Measurements from ENCODE around the gene RBFOX2. TPM values are rescaled to one million over a fixed set of nuclear protein-coding genes. Genes with fewer than 3 reads are reported as not detected.
A peak's percentile ranks its signal among the peaks of the same experiment; 100 is the strongest.
"Not testable (repeated sequence)": the region's sequence is repeated elsewhere in the genome, so short reads cannot be mapped to it uniquely, and the experiment has no call there.

Gene RBFOX2, protein sequence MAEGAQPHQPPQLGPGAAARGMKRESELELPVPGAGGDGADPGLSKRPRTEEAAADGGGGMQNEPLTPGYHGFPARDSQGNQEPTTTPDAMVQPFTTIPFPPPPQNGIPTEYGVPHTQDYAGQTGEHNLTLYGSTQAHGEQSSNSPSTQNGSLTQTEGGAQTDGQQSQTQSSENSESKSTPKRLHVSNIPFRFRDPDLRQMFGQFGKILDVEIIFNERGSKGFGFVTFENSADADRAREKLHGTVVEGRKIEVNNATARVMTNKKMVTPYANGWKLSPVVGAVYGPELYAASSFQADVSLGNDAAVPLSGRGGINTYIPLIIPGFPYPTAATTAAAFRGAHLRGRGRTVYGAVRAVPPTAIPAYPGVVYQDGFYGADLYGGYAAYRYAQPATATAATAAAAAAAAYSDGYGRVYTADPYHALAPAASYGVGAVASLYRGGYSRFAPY
- 200 TPM for total RNA-seq

- peaks cover 8 to 27% (median 18%) of the 10 kb centered on the region in 3 donors for H3K4me1 ChIP-seq (ENCODE audit: control insufficient read depth in 3 of 3, insufficient read depth in 3 of 3, low read length in 3 of 3)
- H3K9me3 ChIP-seq (ENCODE audit: control insufficient read depth in 3 of 3, low read length in 3 of 3), result no peaks in the 10 kb centered on the region
- peak within 1 kb of the TSS; percentile 77 for H3K27ac ChIP-seq (ENCODE audit: low read depth, low read length)
- H3K9ac ChIP-seq (ENCODE audit: low read depth in 1 of 3, low read length in 3 of 3), result peak within 1 kb of the TSS; percentile 80 to 89 (median 84)
- H3K27me3 ChIP-seq (ENCODE audit: control insufficient read depth in 3 of 3, insufficient read depth in 3 of 3, low read length in 3 of 3), result no peaks in the 10 kb centered on the region
- no peaks in the 10 kb centered on the region for H3K36me3 ChIP-seq (ENCODE audit: control insufficient read depth in 3 of 3, insufficient read depth in 3 of 3, low read length in 3 of 3)
- H3K4me3 ChIP-seq (ENCODE audit: low read length in 3 of 3), result peak within 1 kb of the TSS; percentile 85 to 88 (median 86)
Measured at GRCh38 chr22:36028646-36029405, at the start of gene RBFOX2. Gene RBFOX2, minus strand, starts transcription at chr22:36028824. Its CDS starts 399 bp downstream, at chr22:36028425.

- no peaks in the 10 kb centered on the region for H3K27me3 ChIP-seq (ENCODE audit: control insufficient read depth in 3 of 3, insufficient read depth in 3 of 3, low read length in 3 of 3)
- no peaks in the 10 kb centered on the region for H3K36me3 ChIP-seq (ENCODE audit: control insufficient read depth in 3 of 3, insufficient read depth in 3 of 3, low read length in 3 of 3)
- H3K4me3 ChIP-seq (ENCODE audit: low read length in 3 of 3), result no peak overlapping the region
- H3K27ac ChIP-seq (ENCODE audit: low read depth, low read length), result peak overlapping the region; percentile 20
- no peaks in the 10 kb centered on the region for H3K9me3 ChIP-seq (ENCODE audit: control insufficient read depth in 3 of 3, low read length in 3 of 3)
- H3K4me1 ChIP-seq (ENCODE audit: control insufficient read depth in 3 of 3, insufficient read depth in 3 of 3, low read length in 3 of 3), result peaks cover 0 to 6% (median 0%) of the 10 kb centered on the region in 3 donors
- H3K9ac ChIP-seq (ENCODE audit: low read depth in 1 of 3, low read length in 3 of 3), result no peak overlapping the region
Measured at GRCh38 chr22:36077271-36077670, 48.6 kb upstream of the RBFOX2 start.

GRCh38 chr22:36075724-36076123 is 47.1 kb upstream of the RBFOX2 start:
- Histone ChIP-seq H3K4me1 (ENCODE audit: control insufficient read depth in 3 of 3, insufficient read depth in 3 of 3, low read length in 3 of 3) (peaks cover 0 to 6% (median 0%) of the 10 kb centered on the region in 3 donors), H3K9ac (ENCODE audit: low read depth in 1 of 3, low read length in 3 of 3) (no peak overlapping the region), H3K9me3 (ENCODE audit: control insufficient read depth in 3 of 3, low read length in 3 of 3) (no peaks in the 10 kb centered on the region), H3K27ac (ENCODE audit: low read depth, low read length) (no peak overlapping the region), H3K27me3 (ENCODE audit: control insufficient read depth in 3 of 3, insufficient read depth in 3 of 3, low read length in 3 of 3) (no peaks in the 10 kb centered on the region), H3K36me3 (ENCODE audit: control insufficient read depth in 3 of 3, insufficient read depth in 3 of 3, low read length in 3 of 3) (no peaks in the 10 kb centered on the region), H3K4me3 (ENCODE audit: low read length in 3 of 3) (no peak overlapping the region)

- Histone ChIP-seq H3K9me3 (ENCODE audit: control insufficient read depth in 3 of 3, low read length in 3 of 3) (no peaks in the 10 kb centered on the region), H3K4me3 (ENCODE audit: low read length in 3 of 3) (no peak overlapping the region), H3K27me3 (ENCODE audit: control insufficient read depth in 3 of 3, insufficient read depth in 3 of 3, low read length in 3 of 3) (no peaks in the 10 kb centered on the region), H3K27ac (ENCODE audit: low read depth, low read length) (no peak overlapping the region), H3K36me3 (ENCODE audit: control insufficient read depth in 3 of 3, insufficient read depth in 3 of 3, low read length in 3 of 3) (no peaks in the 10 kb centered on the region), H3K9ac (ENCODE audit: low read depth in 1 of 3, low read length in 3 of 3) (no peak overlapping the region), H3K4me1 (ENCODE audit: control insufficient read depth in 3 of 3, insufficient read depth in 3 of 3, low read length in 3 of 3) (peaks cover 0 to 6% (median 0%) of the 10 kb centered on the region in 3 donors)
Measured at GRCh38 chr22:36075230-36075629, 46.6 kb upstream of the RBFOX2 start.

DNA sequence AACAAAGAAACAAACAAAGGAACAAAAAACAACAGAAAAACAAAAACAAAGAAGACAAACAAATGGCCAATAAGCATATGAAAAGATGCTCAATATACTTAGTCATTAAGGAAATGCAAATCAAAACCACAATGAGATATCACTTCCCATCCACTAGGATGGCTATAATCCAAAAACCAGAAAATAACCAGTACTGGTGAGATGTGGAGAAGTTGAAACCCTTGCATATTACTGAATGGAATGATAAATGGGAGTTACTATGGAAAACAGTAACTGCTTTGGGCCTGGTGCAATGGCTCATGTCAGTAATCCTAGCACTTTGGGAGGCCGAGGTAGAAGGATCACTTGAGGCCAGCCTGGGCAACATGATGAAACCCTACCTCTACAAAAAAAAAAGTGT is 44.9 kb upstream of the RBFOX2 start:
- H3K4me1 ChIP-seq (ENCODE audit: control insufficient read depth in 3 of 3, insufficient read depth in 3 of 3, low read length in 3 of 3), result peaks cover 0 to 6% (median 0%) of the 10 kb centered on the region in 3 donors
- H3K27me3 ChIP-seq (ENCODE audit: control insufficient read depth in 3 of 3, insufficient read depth in 3 of 3, low read length in 3 of 3), result no peaks in the 10 kb centered on the region
- H3K9me3 ChIP-seq (ENCODE audit: control insufficient read depth in 3 of 3, low read length in 3 of 3), result no peaks in the 10 kb centered on the region
- H3K27ac ChIP-seq (ENCODE audit: low read depth, low read length), result no peak overlapping the region
- H3K9ac ChIP-seq (ENCODE audit: low read depth in 1 of 3, low read length in 3 of 3), result no peak overlapping the region
- no peak overlapping the region for H3K4me3 ChIP-seq (ENCODE audit: low read length in 3 of 3)
- H3K36me3 ChIP-seq (ENCODE audit: control insufficient read depth in 3 of 3, insufficient read depth in 3 of 3, low read length in 3 of 3), result no peaks in the 10 kb centered on the region

GRCh38 chr22:36070645-36071044 is 42.0 kb upstream of the RBFOX2 start:
- H3K36me3 ChIP-seq (ENCODE audit: control insufficient read depth in 3 of 3, insufficient read depth in 3 of 3, low read length in 3 of 3); H3K27ac ChIP-seq (ENCODE audit: low read depth, low read length); H3K27me3 ChIP-seq (ENCODE audit: control insufficient read depth in 3 of 3, insufficient read depth in 3 of 3, low read length in 3 of 3); H3K9me3 ChIP-seq (ENCODE audit: control insufficient read depth in 3 of 3, low read length in 3 of 3); H3K9ac ChIP-seq (ENCODE audit: low read depth in 1 of 3, low read length in 3 of 3); H3K4me3 ChIP-seq (ENCODE audit: low read length in 3 of 3); H3K4me1 ChIP-seq (ENCODE audit: control insufficient read depth in 3 of 3, insufficient read depth in 3 of 3, low read length in 3 of 3): not testable (repeated sequence)

DNA sequence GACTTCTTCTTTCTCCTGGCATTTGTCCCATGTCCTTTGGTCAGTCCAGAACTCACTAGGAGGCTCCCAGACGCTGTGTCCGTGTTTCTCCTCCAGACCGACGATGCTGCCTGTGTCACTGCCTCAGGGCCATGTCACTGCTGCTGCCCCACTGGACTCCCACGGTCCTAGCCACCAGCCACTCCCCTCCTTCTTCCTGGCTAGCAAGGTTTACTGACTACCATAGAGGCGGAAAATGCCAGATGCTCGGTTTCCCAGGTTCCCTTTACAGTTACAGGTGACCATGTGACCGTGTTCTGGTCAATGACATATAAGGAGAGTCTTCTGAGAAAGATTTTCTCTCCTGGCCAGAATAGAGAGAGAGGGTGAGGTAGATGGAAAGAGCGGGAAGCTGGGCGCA is 40.7 kb upstream of the RBFOX2 start:
- H3K9me3 ChIP-seq (ENCODE audit: control insufficient read depth in 3 of 3, low read length in 3 of 3), result no peaks in the 10 kb centered on the region
- H3K27ac ChIP-seq (ENCODE audit: low read depth, low read length), result no peak overlapping the region
- no peaks in the 10 kb centered on the region for H3K27me3 ChIP-seq (ENCODE audit: control insufficient read depth in 3 of 3, insufficient read depth in 3 of 3, low read length in 3 of 3)
- H3K9ac ChIP-seq (ENCODE audit: low read depth in 1 of 3, low read length in 3 of 3), result no peak overlapping the region
- no peaks in the 10 kb centered on the region for H3K36me3 ChIP-seq (ENCODE audit: control insufficient read depth in 3 of 3, insufficient read depth in 3 of 3, low read length in 3 of 3)
- no peak overlapping the region for H3K4me3 ChIP-seq (ENCODE audit: low read length in 3 of 3)
- peaks cover 9 to 15% (median 14%) of the 10 kb centered on the region in 3 donors for H3K4me1 ChIP-seq (ENCODE audit: control insufficient read depth in 3 of 3, insufficient read depth in 3 of 3, low read length in 3 of 3)

GRCh38 chr22:36068776-36069344 is 40.2 kb upstream of the RBFOX2 start:
- Histone ChIP-seq H3K4me3 (ENCODE audit: low read length in 3 of 3) (no peak overlapping the region), H3K4me1 (ENCODE audit: control insufficient read depth in 3 of 3, insufficient read depth in 3 of 3, low read length in 3 of 3) (peaks cover 9 to 15% (median 14%) of the 10 kb centered on the region in 3 donors), H3K36me3 (ENCODE audit: control insufficient read depth in 3 of 3, insufficient read depth in 3 of 3, low read length in 3 of 3) (no peaks in the 10 kb centered on the region), H3K9ac (ENCODE audit: low read depth in 1 of 3, low read length in 3 of 3) (no peak overlapping the region), H3K9me3 (ENCODE audit: control insufficient read depth in 3 of 3, low read length in 3 of 3) (no peaks in the 10 kb centered on the region), H3K27ac (ENCODE audit: low read depth, low read length) (no peak overlapping the region), H3K27me3 (ENCODE audit: control insufficient read depth in 3 of 3, insufficient read depth in 3 of 3, low read length in 3 of 3) (no peaks in the 10 kb centered on the region)

GRCh38 chr22:36067235-36067558 is 38.6 kb upstream of the RBFOX2 start:
- H3K27ac ChIP-seq (ENCODE audit: low read depth, low read length), result no peak overlapping the region
- H3K4me1 ChIP-seq (ENCODE audit: control insufficient read depth in 3 of 3, insufficient read depth in 3 of 3, low read length in 3 of 3), result peaks cover 9 to 15% (median 14%) of the 10 kb centered on the region in 3 donors
- no peak overlapping the region for H3K4me3 ChIP-seq (ENCODE audit: low read length in 3 of 3)
- H3K27me3 ChIP-seq (ENCODE audit: control insufficient read depth in 3 of 3, insufficient read depth in 3 of 3, low read length in 3 of 3), result no peaks in the 10 kb centered on the region
- no peak overlapping the region for H3K9ac ChIP-seq (ENCODE audit: low read depth in 1 of 3, low read length in 3 of 3)
- H3K9me3 ChIP-seq (ENCODE audit: control insufficient read depth in 3 of 3, low read length in 3 of 3), result no peaks in the 10 kb centered on the region
- no peaks in the 10 kb centered on the region for H3K36me3 ChIP-seq (ENCODE audit: control insufficient read depth in 3 of 3, insufficient read depth in 3 of 3, low read length in 3 of 3)
